K562 (cell line): ENCODE results near the gene E2F1. TPM values are rescaled to one million over a fixed set of nuclear protein-coding genes. Genes with fewer than 3 reads are reported as not detected.

ENCODE experiments used
- ATAC-seq: fragments of 200-7000 bp; cut with Tn5 transposase; 3 replicates; pipeline ENCODE4 v1.9.1; 2020; ENCODE audit warnings: moderate library complexity
- BruUV-seq: library from RNA; stranded (reverse); fragments of 400-500 nt; replicated peaks from 2 replicates; lab custom pipeline; 2021; lab: Mats Ljungman, UMichigan
- CTCF ChIA-PET: fragments of 300-600 bp; formaldehyde crosslinking; extraction: SDS; loops from one replicate; lab custom pipeline; 2021; ENCODE audit warnings: low intra/inter-chr PET ratio; lab: Yijun Ruan, JAX
- POLR2A ChIA-PET: fragments of 300-600, 350-650 bp; sonication (Branson Sonifier 250); formaldehyde crosslinking; extraction: SDS; loops from one replicate; lab custom pipeline; 2021; ENCODE audit warnings: antibody characterized with exemption, inconsistent platforms; lab: Yijun Ruan, JAX
- DNase-seq, 4 experiments: peaks; one replicate each; pipeline versions ENCODE4 v3.0.0 to v3.0.0-alpha.2; 2011 to 2018; ENCODE audit warnings: low spot score in 3 of 4, mixed read lengths in 3 of 4; ENCODE audit errors: extremely low read depth in 1 of 4
- FAIRE-seq: peaks from 2 replicates; lab custom pipeline; 2011; peaks lifted over from hg19 to GRCh38; lab: Jason Lieb, UNC
- H2AFZ ChIP-seq: 2 replicates; pipeline ENCODE4 v1.6.0; 2011; ENCODE audit warnings: low read depth, low read length, control low read depth, inconsistent platforms
- H3K27ac ChIP-seq: fragments of 200-600 bp; 3 replicates; pipeline ENCODE4 v1.8.0; 2011; ENCODE audit warnings: low read depth, mild to moderate bottlenecking, control low read depth, inconsistent platforms, low read length, moderate library complexity, mixed read lengths; ENCODE audit errors: extremely low read depth
- H3K27me3 ChIP-seq, 2 experiments: fragments of 300-600 bp in 1 of 2; 2 replicates in 1 of 2; 3 replicates in 1 of 2; pipeline versions ENCODE4 v1.6.0 to v1.8.0; 2011; ENCODE audit warnings: inconsistent platforms in 2 of 2, low read length in 2 of 2, mild to moderate bottlenecking in 1 of 2, mixed read lengths in 1 of 2, moderate library complexity in 1 of 2; ENCODE audit not compliant: control insufficient read depth in 2 of 2, insufficient read depth in 2 of 2
- H3K36me3 ChIP-seq: fragments of 300-600 bp; 3 replicates; pipeline ENCODE4 v1.8.0; 2011; ENCODE audit warnings: mild to moderate bottlenecking, low read length, inconsistent platforms; ENCODE audit not compliant: control insufficient read depth, insufficient read depth
- H3K4me1 ChIP-seq, 2 experiments: fragments of 200-600 bp in 1 of 2; replicated peaks in 1 of 2; 2 replicates in 1 of 2; 3 replicates in 1 of 2; pipeline versions ENCODE4 v1.5.1 to v1.8.0; 2011; ENCODE audit warnings: inconsistent platforms in 2 of 2, low read length in 2 of 2, mild to moderate bottlenecking in 1 of 2, mixed read lengths in 1 of 2, moderate library complexity in 1 of 2; ENCODE audit not compliant: control insufficient read depth in 2 of 2, insufficient read depth in 2 of 2
- H3K4me2 ChIP-seq: 2 replicates; pipeline ENCODE4 v1.6.1; 2011; ENCODE audit warnings: low read length, control low read depth, inconsistent platforms, mixed read lengths; ENCODE audit not compliant: insufficient read depth
- H3K4me3 ChIP-seq: fragments of 200-600 bp; sonication (generic), shearing (Covaris generic); 2 replicates; pipeline ENCODE4 v1.5.1; 2016; ENCODE audit warnings: control low read depth, inconsistent platforms
- H3K79me2 ChIP-seq: fragments of 200-600 bp; 3 replicates; pipeline ENCODE4 v1.8.0; 2011; ENCODE audit warnings: low read length, inconsistent platforms; ENCODE audit not compliant: control insufficient read depth, insufficient read depth
- H3K9ac ChIP-seq, 2 experiments: 2 replicates each; pipeline versions ENCODE4 v1.6.0 to v1.6.1; 2011; ENCODE audit warnings: low read depth in 2 of 2, low read length in 2 of 2, control low read depth in 1 of 2, inconsistent platforms in 1 of 2, mild to moderate bottlenecking in 1 of 2, mixed read lengths in 1 of 2; ENCODE audit not compliant: insufficient read depth in 1 of 2
- H3K9me1 ChIP-seq: one replicate; pipeline ENCODE4 v1.6.0; 2011; ENCODE audit warnings: inconsistent platforms, mild to moderate bottlenecking, low read length, moderate library complexity; ENCODE audit not compliant: control insufficient read depth, insufficient read depth
- H3K9me3 ChIP-seq: replicated peaks from 2 replicates; pipeline ENCODE4 v1.5.1; 2011; ENCODE audit warnings: low read depth, low read length, inconsistent platforms; ENCODE audit not compliant: control insufficient read depth, insufficient read depth
- H4K20me1 ChIP-seq: replicated peaks from 2 replicates; pipeline ENCODE4 v1.6.1; 2011; ENCODE audit warnings: low read length, inconsistent platforms, mixed read lengths; ENCODE audit not compliant: control insufficient read depth, insufficient read depth
- C11orf30 ChIP-seq: fragments of 450-650 bp; IDR thresholded peaks from 2 replicates; pipeline ENCODE4 v1.6.1; 2016; ENCODE audit warnings: low read depth, mild to moderate bottlenecking
- CTBP1 ChIP-seq: fragments of 450-650 bp; IDR thresholded peaks from 2 replicates; pipeline ENCODE4 v1.6.1; 2016; ENCODE audit warnings: borderline replicate concordance
- MAFF ChIP-seq: IDR thresholded peaks from 2 replicates; pipeline ENCODE4 v1.6.1; 2012; ENCODE audit warnings: low read length, improper control_type of control experiment
- MAFG ChIP-seq: fragments of 450-650 bp; conservative IDR thresholded peaks from 2 replicates; pipeline ENCODE4 v1.6.1; 2016; ENCODE audit warnings: missing genetic modification characterization, missing compliant biosample characterization
- NFIC ChIP-seq: fragments of 450-650 bp; IDR thresholded peaks from 2 replicates; pipeline ENCODE4 v1.6.1; 2017; ENCODE audit warnings: mild to moderate bottlenecking, inconsistent platforms
- SMAD3 ChIP-seq: fragments of 450-650 bp; formaldehyde crosslinking; conservative IDR thresholded peaks from 2 replicates; pipeline ENCODE4 v1.4.0; 2020; ENCODE audit warnings: mild to moderate bottlenecking
- ZNF316 ChIP-seq: fragments of 450-650 bp; IDR thresholded peaks from 2 replicates; pipeline ENCODE4 v1.6.1; 2016
- WGBS: fragments of 100-300 bp; shearing (Covaris generic); methylation state at CpG from one replicate; pipeline ENCODE4 v1.1.6; 2016; ENCODE audit warnings: low coverage, mixed read lengths; ENCODE audit not compliant: insufficient coverage; ENCODE audit errors: missing lambda C conversion rate; 5-methylcytosine and 5-hydroxymethylcytosine counted together
- in situ Hi-C: fragments of 300-500 bp; cut with MboI; formaldehyde crosslinking; loops from 4 replicates; pipeline ENCODE4 v1.15.0; 2018; ENCODE audit warnings: inconsistent platforms, mixed read lengths
- intact Hi-C: fragments of 100-400 bp; cut with micrococcal nuclease; formaldehyde crosslinking; loops from 2 replicates; pipeline ENCODE4 v1.14.2; 2022
- polyA plus RNA-seq, 8 experiments: library from polyadenylated mRNA; depleted of rRNA in 4 of 8; stranded (reverse) in 5 of 8; unstranded in 3 of 8; fragments of >200 nt; fragmentation: Nextera tagmentation in 2 of 8; fragmentation: Illumina TruSeq in 1 of 8; extraction: Ambion mirVana in 2 of 8; extraction: Trizol in 1 of 8; gene quantifications; 2 replicates each; pipeline versions ENCODE4 v1.2.1 to v1.2.3, GENCODE V29; 2011 to 2014; ENCODE audit warnings: inconsistent platforms in 1 of 8, missing spikeins in 1 of 8
- total RNA-seq, 7 experiments: library from RNA; depleted of rRNA in 6 of 7; stranded (reverse); fragments of >200 nt in 6 of 7; fragmentation: Illumina TruSeq in 2 of 7; extraction: Trizol in 2 of 7; gene quantifications; 2 replicates each; pipeline versions ENCODE4 v1.2.1 to v1.2.3, GENCODE V29; 2011 to 2021; ENCODE audit warnings: low replicate concordance in 1 of 7
- TF ChIP-seq, protein P1 (sequence below): fragments of 450-650 bp; IDR thresholded peaks from 2 replicates; pipeline ENCODE4 v1.6.1; 2014; ENCODE audit warnings: low read depth, mild to moderate bottlenecking, moderate library complexity, borderline replicate concordance

The E2F1 gene
- total and polyA plus RNA-seq, 9 of the 15 experiments (the other 6 are each of a cell fraction or from before 2014, with no cell fraction given): 0.14 to 30.6 (median 13.1) TPM

DNA sequence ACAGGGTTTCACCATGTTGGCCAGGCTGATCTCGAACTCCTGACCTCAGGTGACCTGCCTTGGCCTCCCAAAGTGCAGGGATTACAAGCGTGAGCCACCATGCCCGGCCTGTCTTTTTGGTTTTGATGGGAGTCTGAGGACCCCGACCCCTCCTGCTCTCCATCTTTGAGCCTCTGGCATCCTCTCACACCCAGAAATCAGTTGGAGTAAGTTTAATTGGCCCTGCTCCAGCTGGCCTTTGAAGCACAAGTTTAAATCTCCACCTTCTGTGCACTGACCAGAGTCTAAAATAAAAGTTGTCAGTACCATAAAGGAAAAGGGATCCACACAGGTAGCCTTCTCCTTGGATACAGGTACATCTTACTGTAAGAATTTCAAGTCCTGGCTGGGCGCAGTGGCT lies 40.0 kb downstream of the E2F1 start:
- no peaks in the 10 kb centered on the region for H3K79me2 ChIP-seq
- no peak for TF ChIP-seq SMAD3
- peak; percentile 20; the same call in 1 of the 2 replicates for TF ChIP-seq NFIC
- TF ChIP-seq, all 486 proteins: peak for 1
- Histone ChIP-seq H3K27ac (no peak overlapping the region), H3K4me3 (no peak overlapping the region), H4K20me1 (peaks cover 11% of the 10 kb centered on the region; the same call in 1 of the 2 replicates), H3K27me3 (no peaks in the 10 kb centered on the region), H2AFZ (no peak overlapping the region), H3K36me3 (peaks cover 20% of the 10 kb centered on the region; the same call in 2 of the 3 replicates), H3K9ac (no peak overlapping the region), H3K9me1 (peaks cover 9% of the 10 kb centered on the region), H3K4me1 (peaks cover 3 to 21% of the 10 kb centered on the region in 2 experiments; a peak in 2 of 5 replicates), H3K4me2 (no peak overlapping the region), H3K9me3 (no peaks in the 10 kb centered on the region; the same call in 1 of the 2 replicates)
- BruUV-seq: no TSS peak
- in situ Hi-C loops: no loop called here
- CTCF ChIA-PET: no interaction called here
- FAIRE-seq (no peak), ATAC-seq (no peak), DNase-seq (no peak)
- WGBS: 76% methylated on average over 5 of the region's 5 CpGs
- intact Hi-C loops: no loop called here
- POLR2A ChIA-PET: interaction anchor here (1.0 kb wide), 1 partner anchor 8 kb away, joined by 3 read pairs; no protein-coding TSS in a partner anchor

DNA sequence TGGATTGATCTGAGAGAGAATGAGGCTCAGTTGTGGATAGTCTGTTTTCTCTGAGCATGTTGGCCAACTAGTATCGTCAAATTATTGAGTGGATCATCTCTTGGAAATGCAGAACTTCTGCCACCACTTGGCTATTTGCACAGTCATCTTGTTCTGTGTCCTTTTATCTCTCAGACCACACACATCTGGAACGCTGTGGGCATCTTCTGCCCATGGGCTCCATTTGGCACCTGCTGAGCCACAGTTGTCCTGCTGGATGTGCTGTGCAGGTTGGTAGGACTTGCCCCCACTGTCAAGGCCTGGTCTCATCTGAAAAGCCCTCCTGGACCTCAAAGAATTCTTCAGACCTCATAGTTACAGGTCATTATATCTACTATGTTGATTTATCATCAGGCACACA lies 40.8 kb downstream of the E2F1 start:
- TF ChIP-seq MAFG (peak; percentile 50), C11orf30 (peak; percentile 34; the same call in 1 of the 2 replicates), ZNF316 (0 out of 2 replicates have a peak, but pooled peaks have one; percentile 21), CTBP1 (no peak), MAFF (peak; percentile 27; the same call in 1 of the 2 replicates)
- TF ChIP-seq, protein P1, sequence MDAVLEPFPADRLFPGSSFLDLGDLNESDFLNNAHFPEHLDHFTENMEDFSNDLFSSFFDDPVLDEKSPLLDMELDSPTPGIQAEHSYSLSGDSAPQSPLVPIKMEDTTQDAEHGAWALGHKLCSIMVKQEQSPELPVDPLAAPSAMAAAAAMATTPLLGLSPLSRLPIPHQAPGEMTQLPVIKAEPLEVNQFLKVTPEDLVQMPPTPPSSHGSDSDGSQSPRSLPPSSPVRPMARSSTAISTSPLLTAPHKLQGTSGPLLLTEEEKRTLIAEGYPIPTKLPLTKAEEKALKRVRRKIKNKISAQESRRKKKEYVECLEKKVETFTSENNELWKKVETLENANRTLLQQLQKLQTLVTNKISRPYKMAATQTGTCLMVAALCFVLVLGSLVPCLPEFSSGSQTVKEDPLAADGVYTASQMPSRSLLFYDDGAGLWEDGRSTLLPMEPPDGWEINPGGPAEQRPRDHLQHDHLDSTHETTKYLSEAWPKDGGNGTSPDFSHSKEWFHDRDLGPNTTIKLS: no peak
- FAIRE-seq (no peak), ATAC-seq (no peak), DNase-seq (no peak)
- H3K27me3 ChIP-seq: no peaks in the 10 kb centered on the region
- in situ Hi-C loops: no loop called here
- POLR2A ChIA-PET: interaction anchor here (0.6 to 1.0 kb wide), 2 partner anchors 9 to 82 kb away, joined by 3 read pairs; no protein-coding TSS in a partner anchor
- no peak overlapping the region for H3K4me2 ChIP-seq
- H3K4me1 ChIP-seq: peaks cover 3 to 20% of the 10 kb centered on the region in 2 experiments; a peak in 2 of 5 replicates
- no peaks in the 10 kb centered on the region for H3K79me2 ChIP-seq
- BruUV-seq: no TSS peak
- no peak overlapping the region for H3K27ac ChIP-seq
- peaks cover 9% of the 10 kb centered on the region for H3K9me1 ChIP-seq
- H3K9me3 ChIP-seq: no peaks in the 10 kb centered on the region; the same call in 1 of the 2 replicates
- H4K20me1 ChIP-seq: peaks cover 9% of the 10 kb centered on the region; the same call in 1 of the 2 replicates
- H3K36me3 ChIP-seq: peaks cover 21% of the 10 kb centered on the region; the same call in 2 of the 3 replicates
- H3K4me3 ChIP-seq: no peak overlapping the region
- 53% methylated on average over 2 of the region's 2 CpGs for WGBS
- CTCF ChIA-PET: no interaction called here
- no peak overlapping the region for H2AFZ ChIP-seq
- H3K9ac ChIP-seq: no peak overlapping the region
- intact Hi-C loops: no loop called here
